ENCODE results near the gene CAMTA1.
"Not testable (repeated sequence)": the region's sequence is repeated elsewhere in the genome, so short reads cannot be mapped to it uniquely, and the experiment has no call there.

The CAMTA1 gene

GRCh38 chr1:7589080-7589735, 804.0 kb downstream of the CAMTA1 start:
- no peak for DNase-seq (ENCODE audit: low spot score)

GRCh38 chr1:7589774-7590425, 804.6 kb downstream of the CAMTA1 start:
- no peak for DNase-seq (ENCODE audit: low spot score)

- DNase-seq (ENCODE audit: low spot score) = no peak
Measured at GRCh38 chr1:7590426-7590790, 805.2 kb downstream of the CAMTA1 start.

- no peak for DNase-seq (ENCODE audit: low spot score)
Measured at GRCh38 chr1:7591565-7591964, 806.3 kb downstream of the CAMTA1 start.

- DNase-seq (ENCODE audit: low spot score) = no peak
Measured at GRCh38 chr1:7592120-7592798, 807.0 kb downstream of the CAMTA1 start.

- DNase-seq (ENCODE audit: low spot score) = no peak
Measured at GRCh38 chr1:7594002-7594713, 808.9 kb downstream of the CAMTA1 start.

GRCh38 chr1:7594714-7595295, 809.6 kb downstream of the CAMTA1 start:
- DNase-seq (ENCODE audit: low spot score) = no peak

GRCh38 chr1:7595336-7595735, 810.1 kb downstream of the CAMTA1 start:
- DNase-seq (ENCODE audit: low spot score) = no peak

GRCh38 chr1:7596126-7596965, 811.1 kb downstream of the CAMTA1 start:
- no peak for DNase-seq (ENCODE audit: low spot score)

GRCh38 chr1:7598058-7598457, 812.8 kb downstream of the CAMTA1 start:
- not testable (repeated sequence) for DNase-seq (ENCODE audit: low spot score)

GRCh38 chr1:7604906-7605305, 819.7 kb downstream of the CAMTA1 start:
- not testable (repeated sequence) for DNase-seq (ENCODE audit: low spot score)

GRCh38 chr1:7606096-7606495, 820.8 kb downstream of the CAMTA1 start:
- no peak for DNase-seq (ENCODE audit: low spot score)

- no peak for DNase-seq (ENCODE audit: low spot score)
Measured at GRCh38 chr1:7607097-7607496, 821.8 kb downstream of the CAMTA1 start.

GRCh38 chr1:7608628-7609305, 823.5 kb downstream of the CAMTA1 start:
- no peak for DNase-seq (ENCODE audit: low spot score)

- no peak for DNase-seq (ENCODE audit: low spot score)
Measured at GRCh38 chr1:7609311-7609994, 824.2 kb downstream of the CAMTA1 start.

GRCh38 chr1:7610106-7610731, 825.0 kb downstream of the CAMTA1 start:
- no peak for DNase-seq (ENCODE audit: low spot score)

GRCh38 chr1:7610936-7611335, 825.7 kb downstream of the CAMTA1 start:
- DNase-seq (ENCODE audit: low spot score) = no peak

GRCh38 chr1:7611421-7612010, 826.3 kb downstream of the CAMTA1 start:
- DNase-seq (ENCODE audit: low spot score) = no peak

- DNase-seq (ENCODE audit: low spot score) = no peak
Measured at GRCh38 chr1:7613106-7613850, 828.0 kb downstream of the CAMTA1 start.

Data from COLO829 (cell line).